GM12872 (cell line): ENCODE results near the gene RORC.

Experiments used
- TF ChIP-seq, protein P1 (sequence below): IDR thresholded peaks from 3 replicates; pipeline ENCODE4 v1.5.1; 2011; ENCODE audit warnings: low read depth, mild to moderate bottlenecking, low read length, moderate library complexity; ENCODE audit not compliant: insufficient read depth

The RORC gene

DNA sequence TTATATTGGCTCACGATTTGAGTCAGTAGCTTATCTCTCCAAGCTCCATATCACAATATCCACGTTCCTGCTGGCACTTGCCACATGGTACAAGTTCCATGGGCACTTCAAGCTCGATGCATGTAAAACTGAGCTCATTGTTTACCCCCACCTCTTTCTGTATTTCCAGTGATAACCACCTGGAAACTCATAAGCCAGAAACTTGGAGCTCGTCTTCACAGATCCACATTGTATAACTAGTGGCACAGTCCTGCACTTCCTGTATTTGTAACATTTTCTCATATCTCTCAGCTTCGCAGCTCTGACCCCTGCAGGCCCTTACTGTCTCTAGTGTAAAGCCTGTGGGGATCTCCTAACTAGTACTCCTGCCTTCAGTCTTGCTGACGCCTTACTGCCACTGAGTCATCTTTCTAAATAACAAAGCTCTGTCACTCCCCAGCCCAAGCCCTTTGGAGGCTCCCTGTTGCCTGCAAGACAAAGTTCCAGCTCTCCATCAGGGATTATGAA, 14.5 kb upstream of the RORC start:
- TF ChIP-seq, protein P1, sequence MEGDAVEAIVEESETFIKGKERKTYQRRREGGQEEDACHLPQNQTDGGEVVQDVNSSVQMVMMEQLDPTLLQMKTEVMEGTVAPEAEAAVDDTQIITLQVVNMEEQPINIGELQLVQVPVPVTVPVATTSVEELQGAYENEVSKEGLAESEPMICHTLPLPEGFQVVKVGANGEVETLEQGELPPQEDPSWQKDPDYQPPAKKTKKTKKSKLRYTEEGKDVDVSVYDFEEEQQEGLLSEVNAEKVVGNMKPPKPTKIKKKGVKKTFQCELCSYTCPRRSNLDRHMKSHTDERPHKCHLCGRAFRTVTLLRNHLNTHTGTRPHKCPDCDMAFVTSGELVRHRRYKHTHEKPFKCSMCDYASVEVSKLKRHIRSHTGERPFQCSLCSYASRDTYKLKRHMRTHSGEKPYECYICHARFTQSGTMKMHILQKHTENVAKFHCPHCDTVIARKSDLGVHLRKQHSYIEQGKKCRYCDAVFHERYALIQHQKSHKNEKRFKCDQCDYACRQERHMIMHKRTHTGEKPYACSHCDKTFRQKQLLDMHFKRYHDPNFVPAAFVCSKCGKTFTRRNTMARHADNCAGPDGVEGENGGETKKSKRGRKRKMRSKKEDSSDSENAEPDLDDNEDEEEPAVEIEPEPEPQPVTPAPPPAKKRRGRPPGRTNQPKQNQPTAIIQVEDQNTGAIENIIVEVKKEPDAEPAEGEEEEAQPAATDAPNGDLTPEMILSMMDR = no peak

DNA sequence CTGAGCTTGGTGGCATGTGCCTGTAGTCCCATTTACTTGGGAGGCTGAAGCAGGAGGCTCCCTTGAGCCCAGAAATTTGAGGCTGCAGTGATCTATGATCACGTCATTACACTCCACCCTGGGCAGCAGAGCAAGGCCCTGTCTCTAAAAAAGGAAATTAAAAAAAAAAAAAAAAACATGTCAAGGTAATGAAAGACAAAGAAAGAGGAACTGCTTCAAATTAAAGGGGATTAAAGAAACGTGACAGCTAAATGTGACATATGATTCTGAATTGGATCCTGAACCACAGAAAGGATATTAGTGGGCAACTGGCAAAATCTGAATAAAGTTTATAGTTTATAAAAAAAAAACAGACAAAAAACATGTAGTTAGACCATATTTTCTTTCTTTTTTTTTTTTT, 11.8 kb upstream of the RORC start:
- TF ChIP-seq, protein P1 = no peak

DNA sequence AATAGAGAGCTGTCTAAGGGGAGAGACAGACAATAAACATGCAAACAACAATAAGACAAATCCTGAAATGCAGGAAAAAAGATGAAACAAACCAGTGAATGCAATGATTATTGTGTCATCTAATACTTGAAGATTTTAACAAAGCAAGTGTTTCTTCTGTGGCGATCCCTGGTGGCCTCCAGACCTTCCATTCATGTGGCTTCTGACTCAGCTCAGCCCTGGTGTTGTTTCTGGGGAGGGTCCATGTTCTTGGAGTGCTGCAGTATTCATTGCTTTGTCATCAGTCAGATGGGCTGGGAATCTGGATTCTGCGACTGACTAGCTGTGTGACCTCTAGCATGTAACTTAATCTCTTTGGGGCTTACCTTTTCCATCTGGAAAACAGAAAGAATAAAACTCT, 9.5 kb upstream of the RORC start:
- TF ChIP-seq, protein P1 = no peak

DNA sequence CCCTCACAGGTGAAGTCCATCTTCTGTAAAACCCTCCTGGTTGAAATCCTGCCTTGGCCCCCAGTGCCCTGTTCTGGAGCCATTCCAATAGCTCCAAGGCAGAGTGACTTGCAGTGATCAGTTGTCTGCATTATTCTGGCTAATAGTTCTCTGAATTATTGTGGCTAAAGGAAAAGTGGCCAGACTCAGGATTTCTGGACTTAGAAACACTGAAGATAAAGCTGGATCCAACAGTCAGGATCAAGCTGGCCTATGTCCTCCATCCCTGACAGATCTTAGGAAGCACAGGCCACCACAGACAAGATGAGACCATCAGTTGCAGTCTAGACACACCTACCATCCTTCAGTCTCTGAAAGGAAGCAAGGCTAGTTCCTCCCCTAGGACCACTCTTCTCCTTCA, 8.8 kb upstream of the RORC start:
- TF ChIP-seq, protein P1 = no peak

DNA sequence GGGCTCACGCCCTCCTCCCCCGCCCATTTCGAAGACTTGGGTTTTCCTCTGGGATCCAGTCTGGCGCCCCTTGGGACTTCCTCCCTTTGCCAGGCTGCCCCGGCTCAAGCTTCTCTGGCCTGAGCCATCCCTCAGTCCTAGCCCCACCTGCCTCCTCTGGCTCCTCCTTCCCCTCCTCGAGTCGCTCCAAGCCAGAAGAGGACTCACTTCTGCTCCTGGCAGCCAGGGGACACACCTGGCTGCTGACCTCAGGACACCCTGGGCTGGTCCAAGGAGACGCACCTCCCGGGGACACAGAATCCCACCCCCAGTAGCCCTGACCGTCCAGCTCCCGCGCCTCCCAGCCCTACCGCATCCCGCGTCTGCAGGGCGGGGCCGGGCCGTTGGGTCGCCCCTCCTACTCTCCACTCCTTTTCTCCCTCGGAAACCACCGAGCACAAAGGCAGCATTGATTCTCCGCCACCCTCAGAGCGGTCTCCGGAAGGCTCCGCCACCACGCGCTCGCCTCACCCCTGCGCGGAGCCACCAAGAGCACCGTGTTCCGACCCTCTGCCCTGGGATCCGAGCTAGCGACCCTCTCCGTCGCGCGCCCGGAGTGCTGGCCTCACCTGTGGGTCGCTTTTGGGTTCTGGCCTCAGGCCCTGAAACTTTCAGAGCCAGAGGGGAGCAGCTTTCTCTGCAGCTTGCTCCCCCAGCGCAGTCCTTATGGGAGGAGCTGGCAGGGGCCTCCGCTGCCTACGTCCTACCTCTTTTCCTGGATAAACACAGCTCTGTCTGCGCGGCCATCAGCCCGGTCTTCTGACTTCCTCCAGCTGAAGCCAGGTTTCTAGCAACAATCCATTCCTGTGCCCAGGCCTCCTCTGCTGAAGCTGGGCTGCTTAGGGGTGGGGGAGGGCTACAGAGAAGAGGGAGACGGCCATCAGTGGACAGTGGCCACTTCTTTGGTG, 8.1 kb upstream of the RORC start, which contains the start of gene C2CD4D:
C2CD4D (minus strand) TSS at position 364 of the 947 bp plus-strand sequence. CDS start 831 bp downstream, outside the sequence.
- TF ChIP-seq, protein P1 = no peak

DNA sequence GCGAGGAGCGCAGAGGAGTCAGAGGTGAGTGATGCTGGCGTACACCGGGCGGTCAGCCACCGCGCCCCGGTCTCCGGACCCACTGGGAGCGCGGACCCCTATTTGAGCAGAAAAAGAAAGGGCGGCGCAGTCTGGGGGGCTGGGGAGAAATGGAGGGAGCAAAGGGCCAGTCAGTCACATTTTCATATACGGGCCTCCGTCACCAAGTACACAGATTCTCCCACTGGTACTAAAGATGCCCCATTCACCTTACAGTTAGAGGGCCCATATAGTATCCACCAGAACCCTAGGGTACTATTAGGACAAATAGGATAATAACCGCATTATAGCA, 7.4 kb upstream of the RORC start:
- TF ChIP-seq, protein P1 = no peak

DNA sequence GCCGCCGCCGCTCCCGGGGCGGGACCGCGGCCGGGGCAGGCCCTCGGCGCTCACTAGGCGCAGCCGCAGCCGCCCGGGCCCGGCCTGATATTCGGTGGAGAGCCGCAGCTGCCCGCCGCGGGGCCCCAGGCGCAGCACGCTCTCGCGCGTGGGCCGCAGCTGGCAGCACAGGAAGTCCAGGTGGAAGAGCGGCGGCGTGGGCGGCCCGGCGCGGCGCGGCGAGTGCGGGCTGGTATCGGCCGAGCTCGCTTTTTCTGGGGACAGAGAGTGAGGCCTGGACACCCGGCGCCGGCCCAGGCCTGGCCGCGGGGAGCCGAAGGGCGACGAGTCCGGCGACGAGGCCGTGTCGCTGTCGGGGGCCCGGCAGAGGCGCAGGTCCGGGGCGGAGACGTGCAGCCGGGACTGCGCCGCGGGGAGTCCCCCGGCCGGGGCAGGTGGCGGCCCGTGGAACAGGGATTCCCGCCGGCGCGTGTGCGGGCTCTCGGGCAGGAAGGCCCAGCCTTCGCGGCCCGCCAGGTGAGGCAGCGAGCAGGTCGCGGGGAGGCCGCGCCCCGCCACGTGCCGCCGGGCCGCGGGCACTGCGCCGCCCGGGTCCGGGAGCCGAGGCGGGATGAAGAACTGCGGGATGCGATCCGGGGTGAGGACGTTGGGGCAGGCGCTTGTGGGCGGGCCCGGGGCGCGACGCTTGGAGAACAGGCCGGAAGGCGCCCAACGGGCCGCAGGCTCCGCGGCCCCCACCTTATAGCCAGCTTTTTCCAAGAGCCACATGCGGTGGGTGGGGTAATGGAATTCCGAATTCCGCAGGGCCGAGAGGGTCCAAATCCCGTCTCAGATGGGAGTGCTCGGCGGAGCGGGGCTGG, 6.8 kb upstream of the RORC start:
- TF ChIP-seq, protein P1 = no peak
